Esophagus squamous epithelium (tissue), 4 donors: ENCODE results near the gene PCDHA8.
"Not testable (repeated sequence)": the region's sequence is repeated elsewhere in the genome, so short reads cannot be mapped to it uniquely, and the experiment has no call there.

Experiments
- CTCF ChIP-seq, 6 experiments: fragments of 450-650 bp in 4 of 6; fragments of 200-600 bp in 2 of 6; sonication (generic) in 2 of 6; IDR thresholded peaks; one replicate each; pipeline ENCODE4 v1.5.1; 2016 to 2019; ENCODE audit warnings: antibody characterized with exemption in 6 of 6, mild to moderate bottlenecking in 4 of 6, moderate library complexity in 4 of 6
- POLR2A ChIP-seq, 4 donors: fragments of 450-650 bp; IDR thresholded peaks; one replicate each; pipeline ENCODE4 v1.6.1; 2017; ENCODE audit warnings: antibody characterized with exemption in 4 of 4, mild to moderate bottlenecking in 4 of 4, moderate library complexity in 3 of 4

- not testable (repeated sequence) for TF ChIP-seq CTCF, POLR2A (IDR thresholded peaks at IDR 0.05)
Observed at GRCh38 chr5:140834439-140835008, 6.5 kb upstream of the PCDHA8 start.
